ENCODE results near the gene TIPIN.

TIPIN gene

GRCh38 chr15:66302489-66303278, 53.8 kb downstream of the TIPIN start:
- no peak for DNase-seq (ENCODE audit: low spot score)

- DNase-seq (ENCODE audit: low spot score) = no peak
These were observed 57.7 kb downstream of the TIPIN start for GRCh38 chr15:66298803-66299251.

GRCh38 chr15:66296186-66296585, 60.3 kb downstream of the TIPIN start:
- DNase-seq (ENCODE audit: low spot score) = no peak

GRCh38 chr15:66294932-66295235, 61.6 kb downstream of the TIPIN start:
- DNase-seq (ENCODE audit: low spot score) = no peak

GRCh38 chr15:66294157-66294931, 62.1 kb downstream of the TIPIN start:
- DNase-seq (ENCODE audit: low spot score) = peak; percentile 11

GRCh38 chr15:66293419-66294156, 62.9 kb downstream of the TIPIN start, which contains the start of gene DIS3L:
Gene DIS3L, plus strand, starts transcription at chr15:66293568. Its CDS starts 29 bp downstream, at chr15:66293597.
- peak; percentile 63 for DNase-seq (ENCODE audit: low spot score)

GRCh38 chr15:66292571-66293418, 63.7 kb downstream of the TIPIN start:
- no peak for DNase-seq (ENCODE audit: low spot score)

GRCh38 chr15:66291816-66292570, 64.5 kb downstream of the TIPIN start:
- DNase-seq (ENCODE audit: low spot score) = no peak

GRCh38 chr15:66290518-66290917, 66.0 kb downstream of the TIPIN start:
- DNase-seq (ENCODE audit: low spot score) = no peak

- DNase-seq (ENCODE audit: low spot score) = no peak
These were observed 66.5 kb downstream of the TIPIN start for GRCh38 chr15:66290007-66290406.

GRCh38 chr15:66288551-66289185, 67.8 kb downstream of the TIPIN start:
- DNase-seq (ENCODE audit: low spot score) = no peak

GRCh38 chr15:66288093-66288492, 68.4 kb downstream of the TIPIN start:
- no peak for DNase-seq (ENCODE audit: low spot score)

GRCh38 chr15:66287461-66288057, 68.9 kb downstream of the TIPIN start:
- peak; percentile 12 for DNase-seq (ENCODE audit: low spot score)
